K562 (cell line): ENCODE results near the gene HNRNPM. TPM values are rescaled to one million over a fixed set of nuclear protein-coding genes. Genes with fewer than 3 reads are reported as not detected.

ENCODE experiments used
- EZH2 ChIP-seq: IDR thresholded peaks from 2 replicates; pipeline ENCODE4 v1.6.1; 2012; ENCODE audit warnings: low read depth, mild to moderate bottlenecking, inconsistent platforms, low read length, borderline replicate concordance
- GTF3C2 ChIP-seq: IDR thresholded peaks from 3 replicates; pipeline ENCODE4 v1.6.1; 2011; ENCODE audit warnings: borderline replicate concordance, mild to moderate bottlenecking, moderate library complexity; ENCODE audit not compliant: insufficient read length; ENCODE audit errors: extremely low read depth
- HSF4 ChIP-seq: fragments of 250-450 bp; sonication (Bioruptor Pico); IDR thresholded peaks from 2 replicates; pipeline ENCODE4 v2.1.2; 2022; ENCODE audit warnings: mild to moderate bottlenecking, moderate library complexity, borderline replicate concordance
- RAD51 ChIP-seq: fragments of 450-650 bp; IDR thresholded peaks from 2 replicates; pipeline ENCODE4 v1.7.1; 2016; ENCODE audit warnings: low read depth, mild to moderate bottlenecking, borderline replicate concordance
- RBM34 ChIP-seq: fragments of 200-400 bp; formaldehyde crosslinking; IDR thresholded peaks from 2 replicates; pipeline ENCODE4 v1.6.1; 2018; ENCODE audit warnings: low read length, borderline replicate concordance; ENCODE audit not compliant: insufficient read depth
- RUNX1 ChIP-seq: sonication (generic); IDR thresholded peaks from 2 replicates; pipeline ENCODE4 v1.6.1; 2016; ENCODE audit warnings: antibody characterized with exemption, low read depth
- polyA plus RNA-seq, 8 experiments: library from polyadenylated mRNA; depleted of rRNA in 4 of 8; stranded (reverse) in 5 of 8; unstranded in 3 of 8; fragments of >200 nt; fragmentation: Nextera tagmentation in 2 of 8; fragmentation: Illumina TruSeq in 1 of 8; extraction: Ambion mirVana in 2 of 8; extraction: Trizol in 1 of 8; gene quantifications; 2 replicates each; pipeline versions ENCODE4 v1.2.1 to v1.2.3, GENCODE V29; 2011 to 2014; ENCODE audit warnings: inconsistent platforms in 1 of 8, missing spikeins in 1 of 8
- total RNA-seq, 7 experiments: library from RNA; depleted of rRNA in 6 of 7; stranded (reverse); fragments of >200 nt in 6 of 7; fragmentation: Illumina TruSeq in 2 of 7; extraction: Trizol in 2 of 7; gene quantifications; 2 replicates each; pipeline versions ENCODE4 v1.2.1 to v1.2.3, GENCODE V29; 2011 to 2021; ENCODE audit warnings: low replicate concordance in 1 of 7

Gene HNRNPM
- total and polyA plus RNA-seq, 9 of the 15 experiments (the other 6 are each of a cell fraction or from before 2014, with no cell fraction given) = 11.1 to 340 (median 195) TPM

GRCh38 chr19:8468761-8469373 lies 24.1 kb downstream of the HNRNPM start (continued):
- TF ChIP-seq GTF3C2 (no peak), HSF4 (CRISPR knock-in tag) (no peak), EZH2 (no peak), RAD51 (no peak), RUNX1 (no peak), RBM34 (no peak)
